ENCODE results near the gene NCSTN.
A peak's percentile ranks its signal among the peaks of the same experiment; 100 is the strongest.

Gene NCSTN

DNA sequence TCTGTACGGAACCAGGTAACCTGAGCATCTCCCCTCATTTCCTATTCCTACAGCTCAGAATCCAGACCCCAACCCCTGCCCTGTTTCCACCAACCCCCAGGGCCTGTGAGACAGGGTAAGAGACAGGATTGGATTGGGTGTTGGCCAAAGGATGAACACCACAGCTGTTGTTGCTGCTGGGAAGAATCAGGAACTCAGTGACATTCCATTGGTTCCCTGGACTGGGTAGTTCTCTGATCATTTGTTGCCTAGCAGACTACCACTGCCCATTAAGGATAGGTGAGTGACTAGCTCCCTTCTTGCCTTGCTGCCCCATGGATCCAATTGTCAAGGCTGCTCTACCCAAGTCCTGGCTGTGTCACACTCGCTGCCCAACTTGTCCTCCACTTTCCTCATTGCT is 10.0 kb downstream of the NCSTN start:
- DNase-seq = no peak

DNA sequence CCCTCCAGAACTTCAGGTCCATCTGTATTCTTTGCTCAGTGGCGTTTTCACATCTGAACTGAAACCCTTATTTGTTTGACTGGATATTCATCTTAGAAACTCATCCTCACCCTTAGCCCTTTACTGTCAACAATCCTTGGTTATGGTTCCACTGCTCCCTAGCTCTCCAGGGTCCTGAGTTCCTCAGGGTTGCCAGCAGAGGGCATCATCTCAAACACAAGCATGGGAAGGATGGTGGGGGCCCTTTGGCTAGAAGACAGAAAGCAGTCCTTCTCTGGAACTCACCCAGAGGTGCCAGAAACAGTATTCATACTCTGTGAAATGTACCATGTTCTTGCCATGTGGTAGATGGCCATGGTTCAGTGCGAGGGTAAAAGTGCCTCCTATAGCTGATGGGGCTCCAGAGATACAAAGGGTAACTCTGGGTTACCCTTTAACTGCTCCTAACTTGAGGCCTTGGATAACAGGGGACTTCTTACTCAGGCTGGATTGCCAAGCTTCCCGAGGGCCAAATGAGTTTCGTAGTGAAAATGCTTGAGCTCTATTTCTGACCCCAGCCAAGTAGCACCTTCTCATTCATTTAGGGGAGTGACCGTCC is 11.3 kb downstream of the NCSTN start:
- peak; percentile 36 for DNase-seq

DNA sequence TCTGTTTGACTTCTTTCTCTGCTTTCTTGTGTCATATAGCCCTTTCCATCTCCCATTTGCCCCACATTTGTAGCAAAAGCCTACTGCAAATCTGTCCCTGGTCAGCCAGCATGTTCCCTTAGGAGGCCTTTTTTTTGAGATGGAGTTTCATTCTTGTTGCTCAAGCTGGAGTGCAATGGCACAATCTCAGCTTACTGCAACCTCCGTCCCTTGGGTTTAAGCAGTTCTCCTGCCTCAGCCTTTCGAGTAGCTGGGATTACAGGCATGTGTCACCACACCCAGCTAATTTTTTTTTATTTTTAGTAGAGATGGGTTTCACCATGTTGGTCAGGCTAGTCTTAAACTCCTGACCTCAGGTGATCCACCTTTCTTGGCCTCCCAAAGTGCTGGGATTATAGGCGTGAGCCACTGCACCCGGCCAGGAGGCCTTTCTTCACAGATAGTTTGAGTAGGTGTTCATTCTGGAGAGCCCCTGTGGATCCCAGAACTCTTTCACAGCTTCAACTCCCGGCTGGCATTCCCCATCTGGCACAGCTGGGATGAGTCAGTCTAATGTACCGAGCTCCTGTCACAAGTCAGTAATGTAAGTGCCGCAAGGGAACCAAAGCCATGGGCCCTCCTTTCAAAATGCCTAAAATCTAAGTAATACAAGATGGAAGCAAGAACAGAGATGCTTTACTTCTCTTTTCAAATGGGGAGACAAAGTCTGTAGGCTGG is 14.3 kb downstream of the NCSTN start:
- DNase-seq = peak; percentile 19

DNA sequence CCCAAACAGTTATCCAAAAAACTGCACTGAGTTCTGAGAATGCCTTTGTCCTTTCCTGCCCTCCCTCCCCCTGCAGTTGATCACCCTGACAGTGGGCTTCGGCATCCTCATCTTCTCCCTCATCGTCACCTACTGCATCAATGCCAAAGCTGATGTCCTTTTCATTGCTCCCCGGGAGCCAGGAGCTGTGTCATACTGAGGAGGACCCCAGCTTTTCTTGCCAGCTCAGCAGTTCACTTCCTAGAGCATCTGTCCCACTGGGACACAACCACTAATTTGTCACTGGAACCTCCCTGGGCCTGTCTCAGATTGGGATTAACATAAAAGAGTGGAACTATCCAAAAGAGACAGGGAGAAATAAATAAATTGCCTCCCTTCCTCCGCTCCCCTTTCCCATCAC is 14.9 kb downstream of the NCSTN start:
- no peak for DNase-seq

DNA sequence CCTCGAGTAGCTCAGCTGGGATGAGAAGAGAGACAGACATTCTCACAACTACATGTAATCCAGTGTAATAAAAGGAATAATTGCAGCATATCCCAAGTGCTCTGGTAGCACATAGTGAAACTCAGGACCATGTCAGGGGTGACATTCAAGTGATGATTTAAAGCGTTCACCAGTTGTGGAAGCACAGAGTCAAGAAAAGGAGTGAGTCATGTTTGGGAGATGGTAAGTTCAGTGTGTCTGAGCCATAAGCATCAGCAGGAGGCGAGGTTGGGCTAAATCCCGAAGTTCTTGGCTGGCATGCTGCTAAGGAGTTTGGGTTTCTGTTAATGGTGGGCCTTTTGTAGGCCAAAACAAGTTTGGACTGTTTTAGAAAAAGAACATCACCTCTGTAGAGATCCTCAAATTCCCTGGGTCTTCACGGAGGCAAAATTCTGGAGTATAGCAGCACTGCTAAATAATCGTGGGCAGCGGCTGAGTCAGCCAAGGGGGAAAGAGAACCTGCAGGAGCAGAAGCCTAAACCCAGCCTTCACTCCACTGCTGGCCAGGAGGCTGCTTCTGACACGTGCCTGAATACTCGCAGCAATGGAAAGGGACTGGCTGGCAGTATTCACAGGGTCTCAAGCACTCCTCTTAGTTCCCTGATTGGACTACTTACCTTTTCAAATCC is 16.5 kb downstream of the NCSTN start:
- DNase-seq = no peak

DNA sequence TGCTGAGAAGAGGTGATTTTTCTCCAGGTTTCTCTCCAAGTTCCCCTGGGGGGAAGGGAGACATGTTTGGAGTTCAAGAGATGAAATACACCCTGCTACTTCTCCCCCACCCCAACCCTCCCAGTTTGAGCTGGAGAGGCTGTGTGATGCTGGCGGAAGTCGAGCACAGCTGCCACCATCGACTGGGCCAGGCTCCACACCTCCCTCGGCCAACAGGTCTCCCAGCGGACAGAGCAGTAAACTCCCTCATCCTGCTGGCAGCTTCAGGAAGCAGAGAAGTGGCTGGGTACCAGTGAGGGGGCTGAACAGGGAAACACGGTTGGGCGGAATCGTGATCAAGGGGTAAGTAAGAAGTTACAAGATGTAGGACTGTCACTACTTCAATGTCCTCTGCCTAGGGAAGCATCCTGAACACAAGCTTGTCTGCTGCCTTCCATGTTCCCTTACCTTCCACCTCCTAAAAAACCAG is 17.1 kb downstream of the NCSTN start:
- DNase-seq = no peak

DNA sequence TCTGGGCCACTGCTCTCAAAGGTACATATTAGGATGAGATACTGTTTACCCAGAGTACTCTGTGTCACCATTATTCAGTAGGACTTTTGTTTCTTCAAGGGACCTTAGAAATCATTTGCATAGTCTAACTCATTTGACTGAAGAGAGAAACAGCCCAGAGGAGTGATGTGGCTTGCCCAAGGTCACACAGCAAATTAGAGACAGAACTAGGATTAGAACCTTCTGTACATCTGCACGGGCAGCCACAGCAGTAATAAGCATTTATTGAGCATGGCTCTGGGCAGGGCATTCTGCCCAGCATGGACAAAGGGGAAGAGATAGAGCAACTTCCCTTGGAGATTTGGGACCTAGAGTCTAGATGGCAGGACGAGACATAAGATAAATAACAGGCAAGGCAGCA is 18.0 kb downstream of the NCSTN start:
- no peak for DNase-seq

DNA sequence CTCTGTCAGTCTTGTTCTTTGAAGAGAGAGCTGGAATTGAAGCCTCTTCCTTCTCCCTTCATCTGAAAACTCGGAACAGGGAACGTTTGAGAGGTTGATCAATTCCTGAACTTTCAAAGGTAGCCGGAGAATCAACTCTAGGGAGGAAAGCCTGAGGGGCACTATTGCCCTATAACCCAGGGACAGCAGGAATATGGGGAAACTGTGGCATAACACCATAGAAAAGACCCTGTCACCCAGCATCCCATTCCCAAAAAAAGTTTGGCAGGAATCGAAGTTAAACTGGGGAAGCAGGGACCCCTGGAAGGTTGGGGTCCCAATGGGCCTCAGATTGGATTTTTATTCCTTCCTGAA is 18.6 kb downstream of the NCSTN start:
- DNase-seq = no peak

DNA sequence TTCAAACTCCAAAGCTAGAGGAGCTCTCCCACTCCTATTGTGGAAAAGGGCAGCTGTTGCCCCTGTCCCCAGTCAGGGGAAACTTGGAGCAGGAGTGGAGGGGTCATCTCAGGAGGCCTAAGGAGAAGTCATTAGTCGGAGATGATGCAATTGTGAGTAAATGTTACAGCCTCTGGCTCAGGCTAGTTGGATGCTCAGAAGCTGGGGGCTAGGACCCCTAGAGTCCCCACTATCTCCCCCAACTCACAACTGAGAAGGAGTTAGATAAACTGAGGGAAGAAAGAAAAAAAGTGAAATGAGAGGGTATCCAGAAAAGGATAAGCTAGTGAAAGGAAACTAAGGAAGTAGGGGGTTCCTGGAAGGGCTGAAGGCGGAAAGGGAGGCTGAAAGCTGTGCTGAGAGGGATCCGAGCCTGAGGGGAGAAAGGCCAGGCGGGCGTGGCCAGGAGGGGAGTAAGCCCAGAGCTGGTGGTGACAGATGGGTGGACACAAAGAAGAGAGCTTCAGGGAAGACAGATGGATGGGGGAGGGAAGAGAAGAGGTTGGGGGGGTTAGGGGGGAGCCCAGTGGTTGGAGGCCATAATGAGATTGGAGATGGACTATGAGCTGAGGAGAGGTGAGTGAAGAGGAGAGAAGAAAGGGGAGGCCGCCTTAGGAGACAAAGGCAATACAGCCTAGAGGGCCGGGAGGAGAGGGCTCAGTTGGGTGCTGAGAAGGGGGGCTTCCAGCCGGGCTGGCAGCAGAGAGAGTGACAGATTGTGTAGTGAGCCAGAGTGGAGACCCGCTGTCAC is 19.2 kb downstream of the NCSTN start:
- DNase-seq = peak; percentile 26

DNA sequence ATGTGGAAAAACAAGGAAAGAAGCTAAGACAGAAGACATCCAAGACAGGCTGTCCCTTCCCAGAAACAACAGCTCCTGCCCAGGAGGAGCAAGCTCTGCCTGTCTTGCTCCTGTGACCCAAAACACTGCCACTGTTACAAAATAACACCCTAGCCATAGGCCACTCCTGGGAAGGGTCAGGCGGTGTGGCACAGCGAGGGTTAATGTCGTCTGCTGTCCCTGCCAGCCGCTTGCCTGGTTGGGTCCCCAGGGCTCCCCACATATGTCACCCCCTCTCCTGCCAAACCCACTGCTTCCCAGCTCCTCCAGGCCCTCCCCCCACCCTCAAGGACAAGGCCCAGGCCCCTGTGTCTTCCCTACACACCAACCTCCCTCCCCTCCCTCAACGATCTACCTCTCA is 19.8 kb downstream of the NCSTN start:
- no peak for DNase-seq

DNA sequence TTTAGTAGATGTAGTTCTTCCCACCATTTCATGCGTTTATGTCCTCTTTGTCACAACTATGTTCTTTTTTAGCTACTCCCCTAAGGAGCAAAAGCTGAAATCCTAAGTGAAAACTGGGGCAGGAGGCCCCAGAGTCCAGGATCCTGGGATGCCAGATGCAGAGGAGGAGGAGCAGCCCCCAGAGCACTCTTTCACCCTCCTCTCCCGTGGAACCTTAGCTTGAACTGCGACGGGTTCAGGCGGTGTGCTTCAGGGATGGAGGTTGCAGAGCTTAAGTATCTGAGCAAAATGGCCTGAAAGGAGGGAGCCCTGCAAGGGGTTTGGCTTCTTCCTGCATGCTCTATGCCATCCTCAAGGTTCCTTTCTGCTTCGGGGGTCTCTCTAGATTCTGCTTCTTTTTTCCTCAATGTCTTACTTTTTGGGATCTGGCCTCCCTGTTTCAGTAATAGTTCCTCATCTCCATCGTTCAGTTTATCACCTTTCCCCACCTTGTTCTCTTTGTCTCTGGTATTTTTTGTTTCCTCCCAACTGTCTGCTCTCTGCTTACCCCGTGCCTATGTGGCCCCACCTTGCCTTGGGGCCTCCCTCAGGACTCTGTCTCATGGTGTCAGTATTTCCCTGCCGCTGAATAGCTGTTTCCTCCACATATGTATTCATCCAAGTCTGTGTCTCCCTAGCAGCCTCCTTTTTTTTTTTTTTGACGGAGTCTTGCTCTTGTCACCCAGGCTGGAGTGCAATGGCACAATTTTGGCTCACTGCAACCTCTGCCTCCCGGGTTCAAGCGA is 21.0 kb downstream of the NCSTN start:
- DNase-seq = no peak

DNA sequence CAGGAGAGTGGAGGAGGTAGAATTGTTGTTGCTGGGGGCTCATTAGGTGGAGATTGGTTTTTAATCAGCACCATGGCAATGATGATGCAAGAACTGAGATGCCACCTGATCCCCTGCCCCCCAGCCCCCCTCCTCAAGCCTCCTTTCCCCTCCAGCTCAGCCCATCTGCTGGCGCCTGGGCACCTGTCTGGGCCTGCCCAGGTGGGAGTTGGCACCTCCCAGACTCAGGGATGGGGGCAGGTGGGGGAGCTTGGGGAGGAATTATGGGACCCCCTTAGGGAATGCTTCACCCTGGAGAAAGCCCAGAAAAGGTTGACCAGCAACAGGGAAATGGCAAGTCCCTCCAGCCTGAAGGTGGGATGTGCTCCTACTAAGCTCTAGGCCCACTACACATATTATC is 22.1 kb downstream of the NCSTN start:
- no peak for DNase-seq

DNA sequence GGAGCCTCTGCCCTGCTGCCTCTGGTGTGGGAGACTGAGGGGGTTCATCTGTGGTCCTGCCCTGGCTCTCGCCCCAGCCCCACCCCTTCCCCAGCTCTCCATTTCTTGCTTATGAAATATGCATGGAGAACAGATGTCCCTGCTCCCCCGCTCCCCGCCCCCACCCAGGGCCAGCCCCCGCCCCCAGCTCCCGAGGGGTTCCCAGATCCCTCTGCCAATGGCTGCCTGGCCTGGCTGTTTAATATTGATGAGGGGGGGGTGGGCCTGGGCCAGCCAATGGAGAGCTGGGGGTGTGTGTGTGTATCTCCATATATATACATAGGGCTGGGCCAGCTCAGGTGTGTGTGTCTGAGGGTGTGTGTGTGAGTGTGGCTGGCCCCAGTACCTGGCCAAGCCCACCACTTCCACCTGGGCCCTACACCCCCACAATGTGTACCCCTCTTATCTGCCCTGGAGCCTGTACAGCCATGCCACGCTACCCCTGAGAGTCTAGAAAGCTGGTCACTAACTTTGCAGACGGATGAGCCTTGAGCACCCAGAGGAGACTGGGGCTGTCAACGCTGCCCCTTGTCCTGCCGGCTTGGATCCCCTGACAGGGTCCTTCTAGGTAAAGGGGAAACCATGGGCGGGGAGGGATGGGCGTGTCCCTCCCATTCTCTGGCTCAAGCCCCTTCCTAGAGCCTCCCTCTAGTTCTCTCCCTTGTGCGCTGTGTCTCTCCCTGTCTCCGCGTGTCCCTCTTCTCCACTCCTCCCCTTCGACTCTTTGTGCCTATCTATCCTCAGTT is 23.7 kb downstream of the NCSTN start, which contains the start of gene NHLH1:
Gene NHLH1, plus strand, starts transcription at position 341 of the 785 bp plus-strand sequence. CDS start 3,661 bp downstream, outside the sequence.
- no peak for DNase-seq

DNA sequence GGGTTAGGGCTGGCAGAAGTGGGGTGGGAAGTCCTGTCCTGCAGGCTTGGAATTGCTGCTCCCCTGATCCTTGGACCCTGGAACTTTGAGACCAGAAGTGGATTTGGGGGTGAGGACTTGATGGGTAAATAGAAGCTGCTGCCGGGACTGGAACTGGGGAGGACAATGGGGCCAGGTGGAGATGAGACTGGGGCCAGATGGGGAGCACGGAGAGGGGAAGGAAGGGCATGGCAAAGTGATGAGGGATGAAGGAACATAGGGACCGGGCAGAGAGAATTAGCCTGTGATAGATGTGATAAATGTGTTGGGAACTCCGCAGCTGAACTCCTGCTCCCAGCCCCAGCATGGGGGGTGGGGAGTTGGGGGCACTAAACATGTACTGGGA is 24.3 kb downstream of the NCSTN start:
- no peak for DNase-seq

DNA sequence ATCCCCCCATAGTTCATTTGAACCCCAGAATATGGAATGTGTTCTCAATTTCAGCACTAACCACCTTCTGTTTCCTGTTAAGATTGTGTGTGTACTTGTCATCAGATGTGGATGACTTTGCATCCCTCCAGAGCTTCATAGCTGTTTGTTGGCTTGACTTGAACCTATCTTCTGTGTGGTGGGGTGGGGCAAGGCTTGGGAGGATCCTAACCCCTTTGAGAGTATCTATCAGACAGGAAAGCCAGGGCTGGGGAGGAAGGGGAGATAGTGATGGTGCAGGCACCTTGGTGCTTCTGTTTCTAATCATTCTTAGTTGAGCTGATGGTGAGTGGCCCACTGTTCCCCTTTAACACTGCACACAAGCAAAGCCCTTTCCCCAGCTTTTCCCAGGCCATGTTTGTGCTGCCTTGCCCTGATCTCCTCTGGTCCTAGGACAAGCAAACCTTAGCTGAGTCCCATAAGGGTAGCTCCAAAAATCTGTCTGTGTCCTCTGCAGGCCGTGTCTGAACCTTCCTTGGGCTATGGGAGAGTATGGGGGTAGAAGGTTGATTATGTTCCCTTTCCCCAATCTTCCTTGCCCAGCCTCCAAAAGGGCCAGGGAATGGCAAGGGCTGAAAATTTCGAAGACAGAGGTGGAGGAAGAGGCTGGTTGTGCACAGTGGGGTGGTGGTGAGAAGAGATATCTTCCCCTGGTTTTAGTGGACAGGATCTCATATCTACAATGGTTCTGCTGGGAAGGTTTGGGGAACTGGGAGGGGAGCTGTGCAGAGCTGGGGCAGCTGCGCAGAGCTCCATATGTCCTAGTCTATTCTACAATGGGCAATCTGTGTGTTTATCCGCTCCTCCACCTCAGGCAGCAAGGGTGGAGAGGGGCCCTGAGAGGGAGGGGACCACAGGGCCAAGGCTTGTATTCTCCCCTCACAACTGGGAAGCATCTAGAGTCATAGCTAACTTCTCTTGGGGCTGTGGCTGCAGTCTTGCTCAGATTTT is 25.0 kb downstream of the NCSTN start:
- DNase-seq = no peak

DNA sequence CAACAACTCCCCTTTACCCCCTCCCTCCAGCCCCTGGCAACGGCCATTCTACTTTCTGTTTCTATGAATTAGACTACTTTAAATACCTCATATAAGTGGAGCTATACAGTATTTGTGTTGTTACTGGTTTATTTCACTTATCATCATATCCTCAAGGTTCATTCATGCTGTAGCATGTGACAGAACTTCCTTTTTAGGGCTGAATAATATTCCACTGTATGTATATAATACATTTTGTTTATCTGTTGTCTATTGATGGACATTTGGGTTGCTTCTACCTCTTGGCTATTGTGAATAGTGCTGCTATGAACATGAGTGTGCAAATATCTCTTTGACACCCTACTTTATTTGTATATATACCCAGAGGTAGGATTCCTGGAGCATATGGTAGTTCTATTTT is 25.9 kb downstream of the NCSTN start:
- DNase-seq = no peak

DNA sequence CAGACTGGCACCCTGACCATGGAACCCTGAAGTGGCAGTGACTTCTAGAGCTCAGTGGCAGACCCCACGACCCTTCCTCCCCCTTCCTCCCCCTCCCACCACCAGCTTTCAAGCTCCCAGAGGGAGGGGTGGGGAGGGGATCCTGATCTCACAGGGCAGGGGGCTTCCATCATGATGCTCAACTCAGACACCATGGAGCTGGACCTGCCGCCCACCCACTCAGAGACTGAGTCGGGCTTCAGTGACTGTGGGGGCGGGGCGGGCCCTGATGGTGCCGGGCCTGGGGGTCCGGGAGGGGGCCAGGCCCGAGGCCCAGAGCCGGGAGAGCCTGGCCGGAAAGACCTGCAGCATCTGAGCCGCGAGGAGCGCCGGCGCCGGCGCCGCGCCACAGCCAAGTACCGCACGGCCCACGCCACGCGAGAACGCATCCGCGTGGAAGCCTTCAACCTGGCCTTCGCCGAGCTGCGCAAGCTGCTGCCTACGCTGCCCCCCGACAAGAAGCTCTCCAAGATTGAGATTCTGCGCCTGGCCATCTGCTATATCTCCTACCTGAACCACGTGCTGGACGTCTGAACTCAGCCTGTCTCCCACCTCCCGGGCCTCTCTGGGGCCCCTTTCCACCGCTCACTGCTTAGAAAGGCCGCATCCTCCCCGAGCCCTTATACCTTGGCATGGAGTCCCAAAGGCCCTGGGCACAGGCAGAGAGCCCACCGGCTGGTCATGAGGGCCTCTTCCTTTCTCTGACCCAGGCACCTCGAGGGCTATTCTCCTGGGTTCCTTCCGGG is 27.6 kb downstream of the NCSTN start:
- DNase-seq = no peak

DNA sequence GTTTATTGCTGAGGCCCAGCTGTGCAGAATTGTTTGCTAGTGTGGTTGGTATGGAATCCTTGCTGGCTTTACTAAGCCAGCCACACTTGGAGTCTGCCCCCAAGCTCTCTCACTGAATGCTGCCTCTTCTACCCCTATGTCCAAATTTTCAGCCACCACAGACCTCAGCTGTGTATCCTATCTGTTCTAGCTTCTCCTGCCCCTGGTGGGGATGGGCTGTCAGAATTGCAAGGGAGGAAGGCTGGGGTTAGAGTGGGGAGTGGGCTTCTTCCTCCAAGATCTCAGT is 28.1 kb downstream of the NCSTN start:
- DNase-seq = no peak

DNA sequence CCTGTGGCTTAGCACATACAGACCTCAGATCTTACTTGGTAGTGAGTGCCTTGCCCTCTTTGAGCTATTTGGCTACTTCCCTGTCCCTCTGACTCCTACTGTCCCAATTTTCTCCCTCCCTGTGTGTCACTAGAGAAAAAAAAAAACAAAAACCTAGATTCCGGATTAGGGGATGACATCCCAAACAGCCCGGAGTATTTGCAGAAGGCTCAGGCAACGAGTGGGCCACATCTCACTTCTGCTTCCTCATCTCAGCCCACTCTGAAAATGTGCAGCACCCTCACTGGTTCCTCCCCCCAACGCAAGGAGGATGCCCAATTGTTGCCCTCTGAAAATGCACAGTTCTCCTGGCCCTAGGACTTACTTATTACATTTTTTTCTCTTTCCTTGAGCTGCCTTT is 28.6 kb downstream of the NCSTN start:
- no peak for DNase-seq

DNA sequence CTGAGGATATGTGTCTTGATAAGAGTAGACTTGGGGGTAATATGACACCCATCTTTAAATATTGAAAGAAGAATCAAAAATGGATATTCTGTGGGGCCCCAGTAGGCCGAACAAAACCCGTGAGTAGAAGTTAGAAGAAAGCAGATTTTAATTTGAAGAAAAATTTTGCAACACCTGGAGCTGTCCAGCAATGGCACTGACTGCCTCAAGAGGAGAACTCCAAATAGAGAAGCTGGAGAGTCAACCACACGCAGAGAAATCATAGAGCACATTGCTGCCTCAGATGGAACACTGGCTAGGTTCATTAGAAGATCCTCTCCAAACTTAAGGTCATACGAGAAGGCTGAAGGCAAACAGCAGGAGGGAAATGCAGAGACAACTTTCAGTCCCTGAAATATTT is 30.5 kb downstream of the NCSTN start:
- no peak for DNase-seq

Measured in fibroblast of skin of right biceps (primary cell).